Posterior vena cava (tissue), 2 donors: Measurements from ENCODE around the gene CARM1. TPM values are rescaled to one million over a fixed set of nuclear protein-coding genes. Genes with fewer than 3 reads are reported as not detected.
"Not testable (repeated sequence)": the region's sequence is repeated elsewhere in the genome, so short reads cannot be mapped to it uniquely, and the experiment has no call there.

Experiments
- DNase-seq: peaks from one replicate; pipeline ENCODE4 v3.0.0-alpha.2; 2020; ENCODE audit warnings: low spot score
- intact Hi-C, 2 donors: fragments of 100-400 bp; cut with DNase I; formaldehyde crosslinking; loops; one replicate each; pipeline versions ENCODE4 v1.14.1 to v1.14.2; 2022 to 2023
- total RNA-seq, 2 donors: library from RNA; stranded (reverse); fragmentation: NEBNext Ultra II Directional; extraction: Animal tissue kit (Norgen Biotek cat#: 25700); gene quantifications; one replicate each; pipeline ENCODE4 v1.2.1, GENCODE V29; 2021
- donor health status: DM: yes; HTN: yes; CAD: no.
- donor health status: DM: yes; HTN: yes; CAD: no.

Gene CARM1
- total RNA-seq, 2 donors from 2014 or later = 35.1 to 42.1 TPM

DNA sequence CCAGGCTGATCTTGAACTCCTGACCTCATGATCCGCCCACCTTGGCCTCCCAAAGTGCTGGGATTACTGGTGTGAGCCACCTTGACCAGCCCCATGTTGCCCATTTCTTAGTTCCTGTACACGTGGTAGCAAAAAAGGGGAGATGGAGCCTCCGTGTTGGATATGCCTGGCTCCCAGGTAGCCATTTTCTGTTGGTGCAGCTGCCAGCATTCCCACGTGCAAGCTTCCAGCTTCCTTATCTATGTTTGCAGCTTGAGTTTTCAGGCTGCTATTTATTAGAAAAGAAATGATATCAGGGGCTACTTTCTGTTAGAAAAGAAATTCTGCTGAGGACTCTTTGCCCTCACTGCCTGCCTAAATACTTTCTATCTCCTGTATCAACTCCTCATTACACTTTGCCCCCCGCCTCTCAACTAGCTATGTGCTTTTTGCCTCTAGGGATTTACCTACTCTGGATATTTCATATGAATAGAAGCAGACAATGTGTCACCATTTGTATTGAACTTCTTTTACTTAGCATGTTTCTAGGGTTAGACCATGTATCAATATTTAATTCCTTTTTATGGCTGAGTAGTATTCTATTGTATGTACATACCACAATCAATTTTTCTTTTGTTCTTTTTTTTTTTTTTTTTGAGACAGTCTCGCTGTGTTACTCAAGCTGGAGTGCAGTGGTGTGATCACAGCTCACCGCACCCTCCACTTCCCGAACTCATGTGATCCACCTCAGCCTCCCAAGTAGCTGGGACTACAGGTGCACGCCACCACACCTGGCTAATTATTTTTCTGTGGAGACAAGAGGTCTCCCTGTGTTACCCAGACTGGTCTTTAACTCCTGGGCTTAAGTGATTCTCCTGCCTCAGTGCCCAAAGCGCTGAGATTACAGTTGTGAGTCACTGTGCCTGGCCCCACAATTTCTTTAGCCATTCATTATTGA is 32.0 kb upstream of the CARM1 start:
- no peak for DNase-seq
- intact Hi-C loops = no loop called here

DNA sequence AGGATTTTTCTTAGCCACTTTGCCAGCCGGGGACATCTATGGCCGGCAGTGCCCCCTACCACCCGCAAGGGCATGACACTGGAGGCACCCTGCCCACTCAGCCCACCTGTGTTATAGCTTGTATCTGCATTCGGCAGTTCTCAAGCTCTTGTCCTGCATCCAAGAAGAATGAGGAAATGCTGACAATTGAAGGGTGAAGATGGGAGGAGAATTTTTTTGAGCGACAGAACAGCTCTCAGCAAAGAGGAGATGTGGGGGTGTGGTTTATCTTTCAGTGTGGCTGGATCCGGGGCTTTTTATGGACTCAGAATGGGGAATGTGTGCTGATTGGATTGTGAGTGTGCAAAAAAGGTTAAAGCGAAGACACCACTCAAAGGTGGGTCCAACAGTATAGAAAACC is 28.6 kb upstream of the CARM1 start:
- DNase-seq = no peak
- intact Hi-C loops = no loop called here

DNA sequence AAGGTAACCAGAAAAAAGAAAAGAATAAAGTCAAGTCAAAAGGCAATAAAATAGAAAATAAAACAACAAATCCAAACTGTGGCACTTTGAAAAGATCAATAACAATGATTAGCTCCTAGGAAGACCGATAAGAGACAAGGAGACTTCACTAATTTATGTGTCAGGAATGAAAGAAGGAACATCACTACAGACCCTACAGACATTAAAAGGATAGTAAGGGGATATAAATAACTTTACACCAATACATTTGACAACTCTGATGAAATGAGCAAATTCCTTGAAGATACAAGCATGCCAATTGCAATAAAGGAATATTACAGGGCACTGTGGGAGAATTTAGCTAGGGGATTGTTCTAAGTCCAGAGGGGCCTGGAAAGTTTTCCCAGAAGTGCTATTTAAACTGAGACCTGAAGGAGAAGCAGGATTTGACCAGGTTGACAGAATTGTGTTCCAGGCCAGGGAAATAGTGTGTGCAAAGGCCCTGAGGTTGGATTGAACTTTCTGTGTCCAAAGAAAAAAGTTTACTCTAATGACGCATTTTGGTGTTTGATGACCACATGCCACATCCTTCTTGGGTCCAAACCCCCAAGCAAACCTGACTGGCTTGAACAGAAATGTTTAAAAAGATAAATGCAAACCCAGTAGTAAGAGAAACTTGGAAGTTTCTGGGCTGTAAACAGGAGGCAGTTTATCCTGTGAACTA is 24.7 kb upstream of the CARM1 start:
- intact Hi-C loops = no loop called here
- no peak for DNase-seq

DNA sequence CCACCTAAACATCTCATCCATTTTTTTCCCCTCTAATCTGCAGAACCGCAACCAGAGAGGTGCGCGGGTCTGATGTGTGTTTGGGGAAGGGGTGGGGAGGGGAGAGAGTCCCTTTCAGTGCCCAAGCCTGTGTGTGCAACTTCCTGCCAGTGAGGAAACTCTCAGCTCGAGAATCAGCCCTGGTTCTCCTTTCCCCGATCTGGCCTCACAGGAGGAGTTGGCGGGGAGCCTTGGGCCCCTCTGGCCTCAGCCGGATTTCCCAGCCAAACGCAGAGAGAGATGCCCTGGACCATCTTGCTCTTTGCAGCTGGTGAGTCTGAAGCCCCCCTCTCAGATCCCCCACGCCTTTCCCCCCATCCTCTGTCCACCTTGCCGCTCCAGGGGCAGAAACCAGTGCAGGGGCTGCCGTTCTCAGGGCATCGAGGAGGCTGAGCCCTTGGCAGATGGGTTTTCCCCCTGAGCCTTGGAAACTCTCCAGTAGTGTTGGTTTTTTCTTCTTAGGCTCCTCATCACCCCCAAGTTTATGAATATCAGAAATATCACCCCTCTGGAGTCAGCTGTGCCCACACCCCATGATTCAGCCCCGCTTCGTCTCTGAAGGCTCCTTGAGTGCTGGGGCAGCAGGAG is 23.0 kb upstream of the CARM1 start, which contains the start of gene C19orf38:
C19orf38 (plus strand) TSS at position 186 of the 627 bp plus-strand sequence; CDS start at position 280, 94 bp downstream.
- intact Hi-C loops = no loop called here
- DNase-seq = no peak

DNA sequence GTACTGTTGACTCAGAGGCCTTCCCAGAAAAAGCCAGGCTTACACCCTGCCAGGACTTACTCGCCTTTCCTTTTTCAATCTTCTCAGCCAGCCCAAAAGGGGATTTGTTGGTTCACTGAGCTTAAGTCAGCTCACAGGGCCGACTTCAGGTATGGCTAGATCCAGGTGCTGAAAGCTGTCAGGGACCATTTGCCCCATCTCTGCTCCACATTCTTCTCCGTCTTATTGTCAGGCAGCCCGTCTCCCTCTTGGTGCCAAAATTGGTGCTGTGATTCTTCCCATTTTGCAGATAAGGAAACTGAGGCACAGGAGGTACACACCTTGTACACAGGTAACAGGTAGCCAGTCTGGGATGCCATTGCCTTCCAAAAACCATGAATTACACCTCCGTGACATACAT is 20.7 kb upstream of the CARM1 start:
- DNase-seq = no peak
- intact Hi-C loops = no loop called here

DNA sequence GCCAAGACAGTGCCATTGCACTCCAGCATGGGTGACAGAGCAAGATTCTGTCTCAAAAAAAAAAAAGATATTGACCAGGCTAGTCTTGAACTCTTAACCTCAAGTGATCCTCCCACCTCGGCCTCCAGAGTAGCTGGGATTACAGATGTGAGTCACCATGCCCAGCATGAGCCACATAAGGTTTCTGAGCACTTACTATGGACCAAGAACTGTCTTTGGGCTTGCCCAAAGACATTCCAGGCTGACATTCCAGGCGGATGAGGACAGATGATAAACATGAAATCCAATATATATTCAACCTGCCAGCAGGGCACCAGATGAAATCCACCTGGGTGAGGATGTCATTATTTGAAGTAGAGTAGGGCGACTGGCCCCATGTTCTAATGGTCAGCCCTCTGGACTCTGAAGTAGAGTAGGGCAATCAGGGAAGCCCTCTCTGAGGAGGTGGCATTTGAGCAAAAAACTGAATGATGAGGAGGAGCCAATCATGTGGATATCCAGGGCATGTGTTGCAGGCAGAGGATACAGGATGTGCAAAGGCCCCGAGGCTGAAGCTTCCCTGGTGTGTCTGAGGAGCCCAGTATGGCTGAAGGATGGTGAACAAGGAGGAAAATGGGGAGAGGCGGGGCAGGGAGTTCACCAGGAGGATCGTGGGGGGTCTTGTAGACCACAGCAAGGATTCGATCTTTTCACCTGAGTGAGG is 19.1 kb upstream of the CARM1 start:
- intact Hi-C loops = no loop called here
- no peak for DNase-seq

DNA sequence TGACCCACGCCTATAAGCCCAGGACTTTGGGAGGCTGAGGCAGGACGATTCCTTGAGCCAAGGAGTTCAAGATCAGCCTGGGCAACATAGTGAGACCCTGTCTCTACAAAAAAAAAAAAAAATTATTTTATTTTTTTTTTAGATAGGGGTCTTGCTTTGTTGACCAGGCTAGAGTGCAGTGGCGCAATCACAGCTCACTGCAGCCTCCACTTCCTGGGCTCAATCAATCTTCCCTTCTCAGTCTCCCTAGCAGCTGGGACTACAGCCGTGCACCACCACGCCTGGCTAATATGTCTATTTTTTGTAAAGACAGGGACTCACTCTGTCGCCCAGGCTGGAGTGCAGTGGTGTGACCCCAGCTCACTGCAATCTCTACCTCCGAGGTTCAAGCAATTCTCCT is 18.4 kb upstream of the CARM1 start:
- DNase-seq = no peak
- intact Hi-C loops = no loop called here

DNA sequence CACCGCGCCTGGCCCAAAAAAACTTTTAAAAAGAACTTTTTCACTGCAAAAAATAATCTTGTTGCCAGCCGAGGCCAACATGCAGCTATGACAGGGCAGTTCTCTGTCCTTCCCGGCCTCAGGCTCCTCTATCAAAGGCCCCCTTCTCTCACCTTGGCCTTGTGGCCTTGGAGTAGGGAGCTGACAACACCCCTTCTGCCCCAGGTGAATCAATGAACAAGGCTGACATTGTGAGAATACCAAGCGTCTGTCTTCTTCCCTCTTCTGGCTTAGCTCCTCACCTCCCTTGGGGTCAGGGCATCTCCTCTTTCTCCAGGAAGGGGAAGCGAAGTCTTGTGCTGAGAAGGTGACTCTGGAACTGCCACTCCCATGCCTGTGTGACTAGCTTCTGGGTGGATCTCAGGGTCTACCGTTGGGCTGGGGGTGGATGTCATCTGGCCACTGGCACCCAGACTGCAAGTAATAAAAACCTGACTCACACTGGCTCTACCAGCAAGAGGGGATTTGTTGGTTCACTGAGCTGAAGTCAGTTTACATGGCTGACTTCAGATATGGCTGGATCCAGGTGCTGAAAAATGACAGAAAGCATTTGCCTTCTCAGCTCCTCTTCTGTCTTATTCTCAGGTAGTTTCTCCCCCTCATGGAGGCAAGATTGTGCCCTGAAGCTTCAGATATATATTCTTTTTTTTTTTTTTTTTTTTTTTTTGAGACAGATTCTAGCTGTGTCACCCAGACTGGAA is 16.8 kb upstream of the CARM1 start:
- intact Hi-C loops = no loop called here
- DNase-seq = no peak

DNA sequence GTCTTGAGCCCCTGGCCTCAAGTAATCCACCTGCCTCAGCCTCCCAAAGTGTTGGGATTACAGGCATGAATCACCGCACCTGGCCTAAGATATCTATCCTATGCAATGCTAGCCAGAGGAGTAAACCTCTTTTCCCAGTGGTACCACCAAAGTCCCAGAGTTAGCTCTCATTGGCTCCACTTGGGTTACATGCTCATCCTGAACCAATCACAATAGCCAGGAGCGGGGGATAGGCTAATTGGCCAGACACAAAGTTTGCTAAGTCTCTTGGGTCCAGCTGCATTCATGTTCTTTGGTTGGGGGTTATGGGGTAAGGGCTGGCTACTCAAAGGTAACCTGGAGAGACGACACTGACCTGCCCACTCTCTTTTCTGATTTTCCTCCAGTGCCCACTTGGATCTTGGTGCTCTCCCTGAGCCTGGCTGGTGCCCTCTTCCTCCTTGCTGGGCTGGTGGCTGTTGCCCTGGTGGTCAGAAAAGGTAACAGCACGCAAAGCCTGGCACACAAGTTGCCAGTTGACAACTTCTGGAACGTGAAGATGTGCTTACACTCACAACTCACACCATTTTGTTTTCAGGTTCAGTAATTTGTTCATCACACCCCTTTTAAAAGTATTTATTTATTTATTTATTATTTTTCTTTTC is 15.4 kb upstream of the CARM1 start:
- intact Hi-C loops = no loop called here
- no peak for DNase-seq

DNA sequence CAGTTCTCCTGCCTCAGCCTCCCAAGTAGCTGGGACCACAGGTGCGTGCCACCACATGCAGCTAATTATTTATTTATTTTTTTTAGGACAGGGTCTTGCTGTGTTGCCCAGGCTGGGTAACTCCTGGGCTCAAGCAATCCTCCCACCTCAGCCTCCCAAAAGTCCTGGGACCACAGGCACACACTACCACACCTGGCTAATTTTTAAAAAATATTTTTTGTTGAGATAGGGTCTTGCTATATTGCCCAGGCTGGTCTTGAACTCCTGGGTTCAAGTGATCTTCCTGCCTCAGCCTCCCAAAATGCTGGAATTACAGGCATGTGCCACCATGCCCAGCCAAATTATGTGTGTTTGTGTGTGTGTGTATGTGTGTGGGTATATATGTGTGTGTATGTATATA is 14.5 kb upstream of the CARM1 start:
- intact Hi-C loops, DNase-seq: not testable (repeated sequence)

DNA sequence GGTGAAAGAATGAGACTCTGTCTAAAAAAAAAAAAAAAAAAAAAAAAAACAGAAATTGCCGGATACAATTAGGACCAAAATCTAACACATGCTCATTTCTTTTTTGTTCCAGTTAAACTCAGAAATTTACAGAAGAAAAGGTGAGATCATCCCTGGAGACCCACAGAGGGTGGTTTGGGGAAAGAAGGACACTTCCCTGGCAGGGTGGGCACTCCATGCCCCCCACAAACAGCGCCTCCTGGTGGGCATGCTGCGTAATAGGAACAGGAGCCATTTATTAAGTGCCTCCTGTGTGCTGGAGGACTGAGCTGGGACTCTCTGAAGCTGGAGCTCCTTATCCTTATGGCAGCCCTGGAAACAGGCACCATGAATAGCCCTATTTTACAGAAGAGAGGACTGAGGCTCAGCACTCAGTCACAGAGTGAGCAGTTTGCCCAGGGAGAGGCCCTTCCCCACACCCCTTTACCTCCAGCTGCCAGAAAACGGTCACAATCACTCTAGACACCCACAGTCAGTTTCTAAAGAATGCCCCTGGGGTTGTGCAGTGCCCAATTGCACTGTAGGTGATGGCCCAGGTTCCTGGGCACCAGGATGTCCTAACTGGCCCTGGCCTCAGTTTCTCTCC is 13.0 kb upstream of the CARM1 start:
- no peak for DNase-seq
- intact Hi-C loops = no loop called here

DNA sequence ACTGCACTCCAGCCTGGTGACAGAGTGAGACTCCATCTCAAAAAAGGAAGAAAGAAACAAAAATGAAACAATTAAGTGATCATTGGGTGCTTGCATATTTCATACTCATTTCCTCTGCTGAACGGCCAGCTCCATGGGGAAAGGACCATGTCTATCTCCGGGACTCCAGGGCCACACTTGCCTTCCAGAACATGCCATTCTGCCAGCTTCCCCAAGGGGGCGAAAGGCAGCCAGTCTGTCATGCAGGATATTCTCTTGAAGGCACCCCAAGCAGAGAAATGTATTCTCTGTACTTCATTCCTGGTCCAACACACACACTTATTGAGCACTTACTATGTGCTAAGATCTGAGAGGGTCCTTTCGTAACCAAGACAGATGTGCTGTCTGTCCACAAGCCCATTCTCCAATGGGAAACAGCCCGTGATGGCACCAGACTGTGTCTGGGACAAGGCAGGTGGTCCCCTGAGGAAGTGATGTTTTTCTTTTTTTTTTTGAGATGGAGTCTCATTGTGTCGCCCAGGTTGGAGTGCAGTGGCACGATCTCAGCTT is 10.2 kb upstream of the CARM1 start:
- no peak for DNase-seq
- intact Hi-C loops = loop anchor here in 1 of 2 donors (10.0 kb wide), 1 partner anchor 146 kb away; the partner anchor contains the start of gene DNM2

DNA sequence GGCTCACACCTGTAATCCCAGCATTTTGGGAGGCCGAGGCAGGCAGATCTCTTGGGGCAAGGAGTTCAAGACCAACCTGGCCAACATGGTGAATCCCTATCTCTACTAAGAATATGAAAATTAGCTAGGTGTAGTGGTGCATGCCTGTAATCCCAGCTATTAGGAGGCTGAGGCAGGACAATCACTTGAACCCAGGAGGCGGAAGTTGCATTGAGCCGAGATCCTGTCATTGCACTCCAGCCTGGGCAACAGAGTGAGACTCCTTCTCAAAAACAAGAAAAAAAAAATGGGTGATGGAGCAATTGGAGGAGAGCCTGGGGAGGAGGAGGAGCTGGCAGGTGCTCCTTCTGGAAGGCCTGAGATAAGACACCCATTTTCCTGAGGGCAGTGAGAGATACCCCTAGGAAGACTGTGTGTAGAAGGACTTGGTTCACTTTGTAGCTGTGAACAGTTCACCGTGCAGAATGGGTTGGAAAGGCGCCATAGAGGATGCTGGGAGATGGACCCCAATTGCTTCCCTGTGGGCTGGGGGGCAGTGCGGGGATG is 8.7 kb upstream of the CARM1 start:
- DNase-seq = no peak
- intact Hi-C loops = loop anchor here in 1 of 2 donors (10.0 kb wide), 1 partner anchor 148 kb away; the partner anchor contains the start of gene DNM2

DNA sequence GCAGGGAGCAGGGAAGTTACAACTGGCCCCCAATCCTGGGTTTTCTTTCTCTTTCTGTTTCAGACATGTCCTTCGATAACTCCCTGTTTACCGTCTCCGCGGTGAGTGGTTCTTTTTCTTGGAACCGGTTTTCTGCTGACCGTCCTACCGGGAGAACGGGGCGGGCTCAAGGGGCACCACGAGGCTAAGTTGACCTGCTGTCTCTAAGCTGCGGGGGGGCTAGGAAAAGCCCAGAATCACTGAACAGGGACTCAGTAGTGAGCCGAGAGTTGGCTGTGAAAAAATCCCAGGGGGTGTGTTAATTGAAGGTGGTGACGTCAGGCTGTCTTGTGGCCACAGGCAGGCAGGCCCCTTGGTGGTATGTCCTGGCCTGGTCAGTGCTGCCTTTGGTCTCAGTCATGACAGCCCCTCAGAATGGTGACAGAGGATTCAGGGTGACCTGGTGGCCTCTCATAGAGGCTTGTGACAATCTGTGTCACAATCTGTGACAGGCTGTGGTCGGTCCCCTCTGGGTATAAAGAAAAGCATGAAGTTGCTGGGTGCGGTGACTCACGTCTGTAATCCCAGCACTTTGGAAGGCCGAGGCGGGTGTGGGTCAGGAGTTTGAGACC is 8.1 kb upstream of the CARM1 start:
- DNase-seq = no peak
- intact Hi-C loops = loop anchor here in 1 of 2 donors (10.0 kb wide), 1 partner anchor 148 kb away; the partner anchor contains the start of gene DNM2

DNA sequence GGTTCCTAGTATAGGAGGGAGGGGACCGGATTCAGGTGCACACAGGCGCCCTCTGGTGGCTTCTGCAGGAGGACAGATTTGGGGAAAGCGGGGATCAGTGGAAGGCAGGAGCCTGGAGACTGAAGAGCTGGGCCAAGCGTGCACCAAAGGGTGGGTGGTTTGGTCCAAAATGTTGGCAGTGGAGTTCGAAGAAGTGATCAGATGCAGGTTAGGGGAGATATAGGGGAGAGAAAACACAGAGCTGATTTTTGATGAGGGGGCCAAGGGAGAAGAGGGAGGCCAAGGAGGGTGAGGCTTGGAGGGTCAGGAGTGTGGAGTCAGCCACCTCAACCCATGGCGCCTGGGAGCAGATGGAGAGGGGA is 6.8 kb upstream of the CARM1 start:
- intact Hi-C loops = loop anchor here in 1 of 2 donors (10.0 kb wide), 1 partner anchor 150 kb away; the partner anchor contains the start of gene DNM2

DNA sequence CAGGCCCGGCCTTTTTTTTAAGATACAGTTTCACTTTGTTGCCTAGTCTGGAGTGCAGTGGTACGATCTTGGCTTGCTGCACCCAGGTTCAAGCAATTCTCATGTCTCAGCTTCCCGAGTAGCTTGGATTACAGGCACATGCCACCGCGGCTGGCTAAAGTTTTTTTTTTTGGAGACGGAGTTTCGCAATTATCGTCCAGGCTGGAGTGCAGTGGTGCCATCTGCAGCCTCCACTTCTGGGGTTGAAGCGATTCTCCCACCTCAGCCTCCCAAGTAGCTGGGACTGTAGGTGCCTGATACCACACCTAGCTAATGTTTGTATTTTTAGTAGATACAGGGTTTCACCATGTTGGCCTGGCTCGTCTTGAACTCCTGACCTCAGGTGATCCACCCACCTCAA is 4.9 kb upstream of the CARM1 start:
- no peak for DNase-seq
- intact Hi-C loops = loop anchor here in 1 of 2 donors (10.0 kb wide), 1 partner anchor 152 kb away; the partner anchor contains the start of gene DNM2

More for the DNA sequence above, 6.8 kb upstream of the CARM1 start:
- peak; percentile 94 for DNase-seq
